WI38 (cell line): ENCODE measurements around the gene LHCGR.

Experiments used
- H3K4me3 ChIP-seq: 2 replicates; pipeline ENCODE4 v1.5.1; 2011; ENCODE audit warnings: low read depth, mild to moderate bottlenecking, control low read depth, low read length
- CTCF ChIP-seq: IDR thresholded peaks from 2 replicates; pipeline ENCODE4 v1.5.1; 2012; ENCODE audit warnings: low read depth, mild to moderate bottlenecking, control low read depth, low read length

LHCGR gene

GRCh38 chr2:48781366-48781765, 25.8 kb upstream of the LHCGR start:
- no peak overlapping the region for H3K4me3 ChIP-seq
- TF ChIP-seq CTCF, result no peak

- H3K4me3 ChIP-seq, result no peak overlapping the region
- no peak for TF ChIP-seq CTCF
These were observed 23.6 kb upstream of the LHCGR start for GRCh38 chr2:48779019-48779716.

DNA sequence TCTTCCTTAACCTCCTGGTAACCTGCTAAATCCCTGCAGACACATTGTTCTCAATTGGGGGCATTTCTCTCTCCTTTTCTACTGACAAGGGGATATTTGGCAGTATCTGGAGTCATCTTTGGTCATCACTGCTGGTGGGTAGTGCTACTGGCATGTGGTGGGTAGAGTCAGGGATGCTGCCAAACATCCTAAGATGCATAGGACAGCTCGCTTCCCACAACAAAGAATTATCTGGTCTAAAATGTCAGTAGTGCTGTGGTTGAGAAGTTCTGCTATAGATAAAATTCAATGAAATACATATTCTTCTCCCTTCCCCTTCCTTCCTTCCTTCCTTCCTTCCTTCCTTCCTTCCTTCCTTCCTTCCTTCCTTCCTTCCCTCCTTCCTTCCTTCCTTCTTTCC, 18.7 kb upstream of the LHCGR start:
- no peak for TF ChIP-seq CTCF
- no peak overlapping the region for H3K4me3 ChIP-seq

DNA sequence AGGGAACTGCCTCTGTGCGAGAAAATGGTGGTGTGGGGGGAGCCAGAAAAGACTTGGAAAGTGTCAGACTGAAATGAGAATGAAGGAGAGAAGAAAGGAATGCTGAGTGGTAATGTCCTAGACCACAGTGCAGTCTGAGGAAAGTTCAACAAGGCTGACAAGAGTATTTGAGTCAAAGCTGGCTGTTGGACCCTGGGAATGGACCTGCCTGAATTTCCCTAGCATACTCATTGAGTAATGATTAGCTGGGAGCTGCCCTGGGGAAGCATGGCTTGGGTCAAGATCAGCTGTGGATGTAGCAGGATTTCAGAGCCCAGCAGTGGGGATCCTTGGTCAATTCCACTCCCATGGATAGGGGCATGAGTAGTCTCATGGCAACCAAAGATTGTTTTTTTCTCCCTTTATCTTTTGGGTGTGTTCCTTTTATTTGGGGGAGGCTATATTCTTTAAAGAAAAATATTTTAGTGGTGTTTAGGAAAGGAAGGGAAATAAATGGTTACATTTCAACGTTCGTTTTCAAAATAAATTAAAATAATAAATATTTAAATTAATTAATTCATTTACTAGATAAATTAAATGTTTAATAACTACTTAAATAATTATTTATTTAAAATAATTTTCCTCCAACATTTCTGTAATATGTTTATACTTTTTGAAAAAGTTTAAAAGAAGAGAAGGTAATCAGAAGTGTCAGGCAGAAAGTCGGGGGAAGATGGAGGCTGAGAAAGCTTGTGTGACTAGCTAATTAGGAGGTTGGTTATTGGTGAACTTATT, 15.9 kb upstream of the LHCGR start:
- TF ChIP-seq CTCF, result no peak
- no peak overlapping the region for H3K4me3 ChIP-seq

- H3K4me3 ChIP-seq, result no peak overlapping the region
- TF ChIP-seq CTCF, result no peak
These were observed 14.7 kb upstream of the LHCGR start for GRCh38 chr2:48770181-48770580.

- no peak for TF ChIP-seq CTCF
- no peak overlapping the region for H3K4me3 ChIP-seq
These were observed 13.1 kb upstream of the LHCGR start for GRCh38 chr2:48768669-48769068.

GRCh38 chr2:48767330-48767729, 11.8 kb upstream of the LHCGR start:
- no peak for TF ChIP-seq CTCF

More at GRCh38 chr2:48767330-48767729, 11.8 kb upstream of the LHCGR start:
- H3K4me3 ChIP-seq, result no peak overlapping the region
